H1 (cell line): ENCODE measurements around the gene AQP11. TPM values are rescaled to one million over a fixed set of nuclear protein-coding genes. Genes with fewer than 3 reads are reported as not detected.

ENCODE experiments used
- CTCF ChIA-PET: fragments of 300-600 bp; sonication (Branson Sonifier 250); formaldehyde crosslinking; loops from one replicate; lab custom pipeline; 2021; ENCODE audit not compliant: partially characterized antibody; lab: Charles Lee
- POLR2A ChIA-PET: fragments of 300-600 bp; sonication (Branson Sonifier 250); formaldehyde crosslinking; loops from one replicate; lab custom pipeline; 2021; ENCODE audit warnings: inconsistent platforms; ENCODE audit not compliant: partially characterized antibody; lab: Charles Lee
- DNase-seq, 2 experiments: peaks; one replicate each; pipeline versions ENCODE4 v3.0.0 to v3.0.0-alpha.2; 2010 to 2022; ENCODE audit warnings: low spot score in 2 of 2, low read depth in 1 of 2, mixed read lengths in 1 of 2
- FAIRE-seq: peaks from 2 replicates; lab custom pipeline; 2011; peaks lifted over from hg19 to GRCh38; lab: Jason Lieb, UNC
- H2AFZ ChIP-seq: 2 replicates; pipeline ENCODE4 v1.8.1; 2012; ENCODE audit warnings: low read length, inconsistent platforms
- H2AK5ac ChIP-seq: 2 replicates; pipeline ENCODE4 v1.6.1; 2013; ENCODE audit warnings: low read depth, low read length
- H2BK120ac ChIP-seq: replicated peaks from 2 replicates; pipeline ENCODE3; 2013; ENCODE audit warnings: low read depth, low read length, inconsistent platforms
- H2BK12ac ChIP-seq: 2 replicates; pipeline ENCODE4 v1.6.1; 2013; ENCODE audit warnings: low read depth, low read length
- H2BK15ac ChIP-seq: 2 replicates; pipeline ENCODE4 v1.6.1; 2013; ENCODE audit warnings: low read length
- H2BK20ac ChIP-seq: 2 replicates; pipeline ENCODE4 v1.6.1; 2013; ENCODE audit warnings: low read length
- H2BK5ac ChIP-seq: 2 replicates; pipeline ENCODE4 v1.6.1; 2013; ENCODE audit warnings: low read depth, low read length
- H3K14ac ChIP-seq: 2 replicates; pipeline ENCODE4 v1.6.1; 2013; ENCODE audit warnings: inconsistent platforms; ENCODE audit not compliant: insufficient read length
- H3K18ac ChIP-seq: 2 replicates; pipeline ENCODE4 v1.6.1; 2013; ENCODE audit warnings: low read length; ENCODE audit errors: extremely low read depth
- H3K23ac ChIP-seq: 2 replicates; pipeline ENCODE4 v1.6.1; 2013; ENCODE audit warnings: inconsistent platforms; ENCODE audit not compliant: insufficient read length
- H3K23me2 ChIP-seq: 2 replicates; pipeline ENCODE4 v1.6.1; 2013; ENCODE audit warnings: low read depth, low read length
- H3K27ac ChIP-seq: 2 replicates; pipeline ENCODE4 v1.6.1; 2011; ENCODE audit warnings: low read depth, low read length, inconsistent platforms
- H3K27me3 ChIP-seq, 4 experiments: replicated peaks in 1 of 4; 1 replicate in 1 of 4; 2 replicates in 3 of 4; pipeline versions ENCODE4 v1.6.1 to v1.8.1; 2011 to 2013; ENCODE audit warnings: low read length in 3 of 4, mild to moderate bottlenecking in 3 of 4, inconsistent platforms in 2 of 4, mixed read lengths in 2 of 4, moderate library complexity in 1 of 4; ENCODE audit not compliant: control insufficient read depth in 3 of 4, insufficient read depth in 3 of 4; ENCODE audit errors: extremely low read depth in 1 of 4
- H3K36me3 ChIP-seq, 4 experiments: 2 replicates each; pipeline versions ENCODE4 v1.6.1 to v1.8.1; 2011 to 2013; ENCODE audit warnings: mild to moderate bottlenecking in 4 of 4, low read length in 3 of 4, moderate library complexity in 2 of 4, control low read depth in 1 of 4, inconsistent platforms in 1 of 4; ENCODE audit not compliant: insufficient read depth in 4 of 4, control insufficient read depth in 2 of 4
- H3K4ac ChIP-seq: replicated peaks from 2 replicates; pipeline ENCODE3; 2013; ENCODE audit warnings: low read length, low read depth, mixed read lengths, inconsistent platforms; ENCODE audit not compliant: insufficient read length
- H3K4me1 ChIP-seq, 4 experiments: replicated peaks in 1 of 4; 1 replicate in 1 of 4; 2 replicates in 3 of 4; pipeline versions ENCODE4 v1.6.1 to v1.8.1; 2011 to 2013; ENCODE audit warnings: low read length in 3 of 4, inconsistent platforms in 2 of 4, mixed read lengths in 1 of 4; ENCODE audit not compliant: insufficient read depth in 4 of 4, control insufficient read depth in 3 of 4
- H3K4me2 ChIP-seq, 2 experiments: 2 replicates each; pipeline versions ENCODE4 v1.6.1 to v1.8.1; 2011 to 2013; ENCODE audit warnings: low read depth in 2 of 2, low read length in 2 of 2, control low read depth in 1 of 2, inconsistent platforms in 1 of 2, mild to moderate bottlenecking in 1 of 2; ENCODE audit not compliant: insufficient read depth in 1 of 2
- H3K4me3 ChIP-seq, 4 experiments: fragments of 200-600, 300-600 bp in 1 of 4; sonication (generic), shearing (Covaris generic), sonication (Bioruptor Twin) in 1 of 4; 2 replicates each; pipeline versions ENCODE4 v1.5.1 to v1.8.1; 2011 to 2016; ENCODE audit warnings: low read length in 4 of 4, low read depth in 3 of 4, control low read depth in 2 of 4, inconsistent platforms in 2 of 4, mild to moderate bottlenecking in 2 of 4, mixed read lengths in 1 of 4, moderate library complexity in 1 of 4; ENCODE audit not compliant: insufficient read depth in 2 of 4; ENCODE audit errors: extremely low read depth in 1 of 4
- H3K56ac ChIP-seq: replicated peaks from 2 replicates; pipeline ENCODE3; 2013; ENCODE audit warnings: low read depth, mild to moderate bottlenecking, mixed read lengths, low read length, inconsistent platforms; ENCODE audit not compliant: insufficient read length
- H3K79me1 ChIP-seq: 2 replicates; pipeline ENCODE4 v1.6.1; 2013; ENCODE audit warnings: low read depth, low read length, control low read depth
- H3K79me2 ChIP-seq, 2 experiments: 2 replicates each; pipeline versions ENCODE4 v1.6.1 to v1.8.1; 2012 to 2013; ENCODE audit warnings: low read length in 2 of 2, mild to moderate bottlenecking in 2 of 2, inconsistent platforms in 1 of 2; ENCODE audit not compliant: insufficient read depth in 2 of 2, control insufficient read depth in 1 of 2
- H3K9ac ChIP-seq, 4 experiments: replicated peaks in 1 of 4; 1 replicate in 1 of 4; 2 replicates in 3 of 4; pipeline versions ENCODE4 v1.6.1 to v1.8.1; 2011 to 2013; ENCODE audit warnings: low read depth in 3 of 4, low read length in 3 of 4, control low read depth in 2 of 4, mild to moderate bottlenecking in 2 of 4, moderate library complexity in 2 of 4, inconsistent platforms in 1 of 4; ENCODE audit errors: extremely low read depth in 1 of 4
- H3K9me3 ChIP-seq, 2 experiments: 2 replicates each; pipeline versions ENCODE4 v1.6.1 to v1.8.1; 2012 to 2013; ENCODE audit warnings: mild to moderate bottlenecking in 2 of 2, moderate library complexity in 2 of 2, control low read depth in 1 of 2, inconsistent platforms in 1 of 2, low read depth in 1 of 2, low read length in 1 of 2, mixed read lengths in 1 of 2; ENCODE audit not compliant: insufficient read depth in 2 of 2
- H4K20me1 ChIP-seq, 2 experiments: replicated peaks in 1 of 2; 2 replicates each; pipeline versions ENCODE3 to v1.8.1; 2011 to 2013; ENCODE audit warnings: inconsistent platforms in 2 of 2, low read length in 2 of 2, mild to moderate bottlenecking in 1 of 2; ENCODE audit not compliant: insufficient read depth in 2 of 2, control insufficient read depth in 1 of 2
- H4K5ac ChIP-seq: 2 replicates; pipeline ENCODE4 v1.6.1; 2013; ENCODE audit warnings: low read length, low read depth, mixed read lengths, inconsistent platforms; ENCODE audit not compliant: insufficient read length
- H4K8ac ChIP-seq: 2 replicates; pipeline ENCODE4 v1.8.0; 2013; ENCODE audit warnings: mild to moderate bottlenecking, moderate library complexity, low read length, inconsistent platforms; ENCODE audit not compliant: insufficient read depth; ENCODE audit errors: extremely low read depth
- H4K91ac ChIP-seq: replicated peaks from 2 replicates; pipeline ENCODE3; 2013; ENCODE audit warnings: low read length, mixed read lengths, inconsistent platforms; ENCODE audit not compliant: insufficient read length
- EGR1 ChIP-seq: IDR thresholded peaks from 2 replicates; pipeline ENCODE4 v1.6.1; 2011; ENCODE audit warnings: low read depth, low read length, borderline replicate concordance
- POLR2A ChIP-seq, 2 experiments: IDR thresholded peaks; 1 replicate in 1 of 2; 2 replicates in 1 of 2; pipeline ENCODE4 v1.6.1; 2011; ENCODE audit warnings: low read depth in 2 of 2, low read length in 2 of 2, mild to moderate bottlenecking in 2 of 2; ENCODE audit errors: control extremely low read depth in 1 of 2
- WGBS, 2 experiments: shearing (Covaris generic) in 1 of 2; methylation state at CpG; one replicate each; pipeline versions ENCODE4 v1.1.6 to v1.1.7; 2013 to 2015; ENCODE audit warnings: low lambda C conversion rate in 2 of 2, mixed read lengths in 2 of 2, inconsistent platforms in 1 of 2, low coverage in 1 of 2, missing lambda C conversion rate in 1 of 2; ENCODE audit not compliant: insufficient replicate concordance in 2 of 2, insufficient coverage in 1 of 2, insufficient read length in 1 of 2; ENCODE audit errors: extremely low coverage in 1 of 2, missing lambda C conversion rate in 1 of 2; 5-methylcytosine and 5-hydroxymethylcytosine counted together
- polyA plus RNA-seq, 7 experiments: library from polyadenylated mRNA; depleted of rRNA in 3 of 7; stranded (reverse) in 5 of 7; unstranded in 2 of 7; fragments of >200 nt in 5 of 7; fragments of 200-250 nt in 2 of 7; gene quantifications; 1 replicate in 5 of 7; 2 replicates in 1 of 7; 4 replicates in 1 of 7; pipeline versions ENCODE4 v1.2.1 to v1.2.3, GENCODE V29; 2011 to 2013; ENCODE audit warnings: missing spikeins in 2 of 7, mixed read lengths in 2 of 7
- total RNA-seq: library from RNA; stranded (reverse); fragmentation: NEBNext Ultra II Directional; extraction: Animal tissue kit (Norgen Biotek cat#: 25700); gene quantifications from 2 replicates; pipeline ENCODE4 v1.2.1, GENCODE V29; 2021

The AQP11 gene
- total and polyA plus RNA-seq, 2 of the 8 experiments (the other 6 are each of a cell fraction or from before 2014, with no cell fraction given): 1.1 to 1.6 TPM

- Histone ChIP-seq H3K27me3 (peaks cover 0 to 5% (median 4%) of the 10 kb centered on the region in 4 experiments; a peak in 3 of 7 replicates), H3K18ac (no peak overlapping the region), H3K9ac (peak overlapping the region in 2 of 4 experiments; percentile 19 to 25; a peak in 4 of 7 replicates), H3K14ac (no peak overlapping the region), H3K79me2 (no peaks in the 10 kb centered on the region), H3K36me3 (no peaks in the 10 kb centered on the region), H3K56ac (no peak overlapping the region), H4K5ac (peak overlapping the region; percentile 7), H3K27ac (no peak overlapping the region), H2AK5ac (no peak overlapping the region), H3K4me1 (peaks cover 0 to 10% (median 5%) of the 10 kb centered on the region in 4 experiments; a peak in 5 of 7 replicates), H4K20me1 (peaks cover 0 to 4% of the 10 kb centered on the region in 2 experiments), H2BK20ac (no peak overlapping the region), H4K91ac (no peak overlapping the region), H3K4me2 (peak overlapping the region; percentile 97 to 99), H3K4ac (no peak overlapping the region), H3K9me3 (no peaks in the 10 kb centered on the region), H2BK12ac (no peak overlapping the region), H2BK5ac (no peak overlapping the region), H3K23ac (no peak overlapping the region), H3K79me1 (no peaks in the 10 kb centered on the region), H2BK15ac (no peak overlapping the region), H2AFZ (peak overlapping the region; percentile 47; the same call in 1 of the 2 replicates), H2BK120ac (no peak overlapping the region), H4K8ac (no peak overlapping the region), H3K23me2 (peaks cover 6% of the 10 kb centered on the region), H3K4me3 (peak overlapping the region; percentile 56 to 66 (median 60))
- DNase-seq (no peak), FAIRE-seq (no peak)
- WGBS, 2 experiments: 7% methylated on average over 17 of the region's 19 CpGs; no CpG with 5 or more reads in 1 of the 2 experiments
- CTCF ChIA-PET: interaction anchor here (1.6 kb wide), 1 partner anchor 401 kb away, joined by 4 read pairs; no protein-coding TSS in a partner anchor
- no peak for TF ChIP-seq EGR1
- peak in 1 of 2 experiments; percentile 43; a peak in 1 of 3 replicates for TF ChIP-seq POLR2A (IDR thresholded peaks at IDR 0.05; ENCODE audit: control extremely low read depth in 1 of 2, low read depth in 2 of 2, low read length in 2 of 2)
- POLR2A ChIA-PET: interaction anchor here (0.7 to 2.1 kb wide), 5 partner anchors 9 to 17 kb away, joined by 3 to 5 read pairs (median 4); no protein-coding TSS in a partner anchor
Observed at GRCh38 chr11:77589181-77589520, 602 bp upstream of the AQP11 start.
